HCT116 (cell line): ENCODE results near the gene EVI5L. TPM values are rescaled to one million over a fixed set of nuclear protein-coding genes. Genes with fewer than 3 reads are reported as not detected.

ENCODE experiments used
- ATAC-seq: fragments of 200-7000 bp; cut with Tn5 transposase; 2 replicates; pipeline ENCODE4 v1.9.1; 2020; ENCODE audit warnings: mild to moderate bottlenecking, moderate library complexity
- BruUV-seq: library from RNA; stranded (reverse); fragments of 400-500 nt; replicated peaks from 2 replicates; lab custom pipeline; 2021; lab: Mats Ljungman, UMichigan
- CTCF ChIA-PET: fragments of 300-600 bp; sonication (Branson Sonifier 250); formaldehyde crosslinking; loops from one replicate; lab custom pipeline; 2021; ENCODE audit warnings: antibody characterized with exemption; lab: Charles Lee
- POLR2A ChIA-PET: fragments of 300-600, 350-600 bp; sonication (Branson Sonifier 250); formaldehyde crosslinking; loops from one replicate; lab custom pipeline; 2021; ENCODE audit warnings: antibody characterized with exemption; lab: Charles Lee
- RAD21 ChIA-PET, 2 experiments: fragments of 300-600 bp; sonication (Branson Sonifier 250); formaldehyde crosslinking; loops; one replicate each; lab custom pipeline; 2023; ENCODE audit warnings: low total read pairs in 2 of 2; ENCODE audit not compliant: uncharacterized antibody in 2 of 2, unreplicated experiment in 2 of 2, low non-redundant PET in 1 of 2; lab: Charles Lee
- DNase-seq: peaks from one replicate; pipeline ENCODE4 v3.0.0-alpha.2; 2010; ENCODE audit warnings: low read depth, low spot score
- H2AFZ ChIP-seq: fragments of 200-600 bp; shearing (Covaris generic), sonication (generic); 2 replicates; pipeline ENCODE4 v1.6.1; 2017; ENCODE audit warnings: low read depth, mixed run types, mixed read lengths, antibody characterized with exemption, low read length; ENCODE audit not compliant: poor library complexity, severe bottlenecking
- H3K27ac ChIP-seq: 2 replicates; pipeline ENCODE4 v1.5.1; 2012; ENCODE audit warnings: low read depth, low read length
- H3K27me3 ChIP-seq: fragments of 200-600 bp; sonication (generic); 2 replicates; pipeline ENCODE4 v1.6.1; 2016; ENCODE audit warnings: mixed run types, low read length, mixed read lengths; ENCODE audit not compliant: insufficient read depth
- H3K36me3 ChIP-seq, 2 experiments: fragments of 200-500 bp in 1 of 2; fragments of 200-600 bp in 1 of 2; sonication (Bioruptor generic) in 1 of 2; sonication (generic) in 1 of 2; 2 replicates each; pipeline versions ENCODE4 v1.5.1 to v1.6.1; 2014 to 2016; ENCODE audit warnings: low read length in 2 of 2, inconsistent platforms in 1 of 2, mixed read lengths in 1 of 2, mixed run types in 1 of 2; ENCODE audit not compliant: insufficient read depth in 2 of 2, control insufficient read depth in 1 of 2
- H3K4me1 ChIP-seq, 2 experiments: fragments of 200-600 bp in 1 of 2; sonication (generic) in 1 of 2; 2 replicates each; pipeline versions ENCODE4 v1.5.1 to v1.6.1; 2012 to 2017; ENCODE audit warnings: low read length in 2 of 2, inconsistent platforms in 1 of 2, mild to moderate bottlenecking in 1 of 2, mixed read lengths in 1 of 2, mixed run types in 1 of 2, moderate library complexity in 1 of 2; ENCODE audit not compliant: insufficient read depth in 2 of 2, control insufficient read depth in 1 of 2
- H3K4me2 ChIP-seq: fragments of 200-600 bp; sonication (generic); 2 replicates; pipeline ENCODE4 v1.6.1; 2017; ENCODE audit warnings: mixed run types, low read length, mixed read lengths
- H3K4me3 ChIP-seq, 2 experiments: fragments of 200-600 bp in 1 of 2; sonication (generic) in 1 of 2; replicated peaks in 1 of 2; 2 replicates each; pipeline ENCODE4 v1.5.1; 2011 to 2016; ENCODE audit warnings: low read length in 2 of 2, control low read depth in 1 of 2, low read depth in 1 of 2, mild to moderate bottlenecking in 1 of 2, mixed read lengths in 1 of 2, mixed run types in 1 of 2
- H3K79me2 ChIP-seq: fragments of 200-600 bp; sonication (generic); 2 replicates; pipeline ENCODE4 v1.6.1; 2017; ENCODE audit warnings: mild to moderate bottlenecking, mixed run types, low read length, moderate library complexity, mixed read lengths; ENCODE audit not compliant: insufficient read depth
- H3K9ac ChIP-seq: fragments of 200-600 bp; sonication (generic); 2 replicates; pipeline ENCODE4 v1.6.1; 2016; ENCODE audit warnings: low read length, mixed read lengths
- H3K9me2 ChIP-seq: fragments of 200-600 bp; sonication (generic), shearing (Covaris generic); 2 replicates; pipeline ENCODE4 v1.6.1; 2017; ENCODE audit warnings: mixed run types, mild to moderate bottlenecking, moderate library complexity; ENCODE audit not compliant: insufficient read depth
- H3K9me3 ChIP-seq, 2 experiments: fragments of 200-500 bp in 1 of 2; fragments of 200-600 bp in 1 of 2; sonication (Bioruptor generic) in 1 of 2; sonication (generic) in 1 of 2; 2 replicates each; pipeline ENCODE4 v1.6.1; 2014 to 2017; ENCODE audit warnings: low read length in 2 of 2, mixed read lengths in 2 of 2, inconsistent platforms in 1 of 2, low read depth in 1 of 2, mild to moderate bottlenecking in 1 of 2, mixed run types in 1 of 2, moderate library complexity in 1 of 2; ENCODE audit not compliant: control insufficient read depth in 1 of 2, insufficient read depth in 1 of 2
- H4K20me1 ChIP-seq: fragments of 200-600 bp; sonication (generic), shearing (Covaris generic); 2 replicates; pipeline ENCODE4 v1.6.1; 2017; ENCODE audit warnings: mixed run types, mild to moderate bottlenecking, moderate library complexity; ENCODE audit not compliant: insufficient read depth
- CBX3 ChIP-seq: IDR thresholded peaks from 2 replicates; pipeline ENCODE4 v1.6.1; 2012; ENCODE audit warnings: low read depth
- CEBPB ChIP-seq: IDR thresholded peaks from 2 replicates; pipeline ENCODE4 v1.6.1; 2012; ENCODE audit warnings: low read depth
- EGR1 ChIP-seq: IDR thresholded peaks from 2 replicates; pipeline ENCODE4 v1.6.1; 2012; ENCODE audit warnings: low read depth
- EZH2 ChIP-seq: fragments of 200-600 bp; sonication (generic); IDR thresholded peaks from 2 replicates; pipeline ENCODE4 v1.6.1; 2017; ENCODE audit warnings: antibody characterized with exemption, mixed run types
- EZH2phosphoT487 ChIP-seq: fragments of 200-600 bp; IDR thresholded peaks from 2 replicates; pipeline ENCODE4 v1.6.1; 2018; ENCODE audit warnings: antibody characterized with exemption, borderline replicate concordance
- FOSL1 ChIP-seq: IDR thresholded peaks from 2 replicates; pipeline ENCODE4 v1.6.1; 2012; ENCODE audit warnings: low read depth
- JUND ChIP-seq: IDR thresholded peaks from 2 replicates; pipeline ENCODE4 v1.6.1; 2012
- RAD21 ChIP-seq: IDR thresholded peaks from 2 replicates; pipeline ENCODE4 v1.6.1; 2012; ENCODE audit warnings: low read depth, mild to moderate bottlenecking
- REST ChIP-seq: IDR thresholded peaks from 2 replicates; pipeline ENCODE4 v1.6.1; 2012; ENCODE audit warnings: low read depth
- SIN3A ChIP-seq: IDR thresholded peaks from 2 replicates; pipeline ENCODE4 v1.6.1; 2012; ENCODE audit warnings: low read depth
- SRF ChIP-seq: IDR thresholded peaks from 2 replicates; pipeline ENCODE4 v1.6.1; 2012; ENCODE audit warnings: low read depth
- ZBTB33 ChIP-seq: IDR thresholded peaks from 2 replicates; pipeline ENCODE4 v1.6.1; 2011; ENCODE audit warnings: mild to moderate bottlenecking, low read length, moderate library complexity; ENCODE audit not compliant: insufficient replicate concordance; ENCODE audit errors: extremely low read depth
- ZNF274 ChIP-seq: fragments of 200-500 bp; sonication (Bioruptor generic); IDR thresholded peaks from 2 replicates; pipeline ENCODE4 v1.6.1; 2014; ENCODE audit warnings: mild to moderate bottlenecking, low read depth, low read length, inconsistent platforms
- intact Hi-C: fragments of 100-400 bp; cut with micrococcal nuclease; formaldehyde crosslinking; loops from 2 replicates; pipeline ENCODE4 v1.10.0; 2022
- total RNA-seq: library from RNA; stranded (reverse); gene quantifications from one replicate; pipeline ENCODE4 v1.2.1, GENCODE V29; 2021; ENCODE audit not compliant: unreplicated experiment
- TF ChIP-seq, protein P1 (sequence below), 3 experiments: fragments of 200-600 bp in 1 of 3; sonication (generic) in 1 of 3; IDR thresholded peaks in 2 of 3; conservative IDR thresholded peaks in 1 of 3; 2 replicates each; pipeline ENCODE4 v1.5.1; 2012 to 2017; ENCODE audit warnings: low read depth in 2 of 3, low read length in 2 of 3, antibody characterized with exemption in 1 of 3, borderline replicate concordance in 1 of 3, control low read depth in 1 of 3, mild to moderate bottlenecking in 1 of 3, mixed read lengths in 1 of 3, mixed run types in 1 of 3, moderate library complexity in 1 of 3; ENCODE audit not compliant: insufficient read depth in 1 of 3
- TF ChIP-seq, protein P2 (sequence below): IDR thresholded peaks from 2 replicates; pipeline ENCODE4 v1.6.1; 2012

The EVI5L gene
- total RNA-seq, 1 experiment from 2014 or later = 15.0 TPM

DNA sequence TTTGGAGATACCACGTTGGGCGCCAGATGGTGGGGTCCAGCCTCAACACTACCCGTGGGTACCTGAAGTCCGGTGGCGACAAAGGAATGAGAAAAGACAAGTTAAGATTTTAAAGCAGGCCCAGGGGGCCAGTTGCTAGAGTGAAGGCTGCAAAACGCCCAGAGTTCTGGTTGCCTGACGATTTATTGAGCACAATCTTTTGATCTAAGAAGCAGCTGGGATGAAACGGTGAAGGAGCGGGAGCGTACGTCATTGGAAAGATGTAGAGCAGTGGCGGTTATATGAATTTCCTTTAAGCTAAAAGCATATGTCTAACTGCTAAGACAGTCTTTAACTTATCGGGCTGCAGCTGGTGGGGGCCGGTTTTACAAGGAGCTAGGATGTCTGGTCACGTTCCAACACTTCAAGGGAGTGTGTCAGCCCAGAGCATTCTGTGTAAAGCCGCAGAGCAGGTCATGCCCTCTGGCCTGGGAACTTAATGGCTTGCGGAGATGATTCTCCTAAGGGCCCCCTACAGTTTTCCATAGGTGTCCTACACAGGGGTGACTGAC, 28.9 kb upstream of the EVI5L start:
- H3K9me2 ChIP-seq = no peaks in the 10 kb centered on the region
- BruUV-seq = no TSS peak
- TF ChIP-seq EZH2 = no peak
- TF ChIP-seq CBX3 = no peak
- no peak for TF ChIP-seq EGR1
- no peak for TF ChIP-seq JUND
- no peak for TF ChIP-seq EZH2phosphoT487
- no peak for TF ChIP-seq SIN3A
- TF ChIP-seq, protein P1, sequence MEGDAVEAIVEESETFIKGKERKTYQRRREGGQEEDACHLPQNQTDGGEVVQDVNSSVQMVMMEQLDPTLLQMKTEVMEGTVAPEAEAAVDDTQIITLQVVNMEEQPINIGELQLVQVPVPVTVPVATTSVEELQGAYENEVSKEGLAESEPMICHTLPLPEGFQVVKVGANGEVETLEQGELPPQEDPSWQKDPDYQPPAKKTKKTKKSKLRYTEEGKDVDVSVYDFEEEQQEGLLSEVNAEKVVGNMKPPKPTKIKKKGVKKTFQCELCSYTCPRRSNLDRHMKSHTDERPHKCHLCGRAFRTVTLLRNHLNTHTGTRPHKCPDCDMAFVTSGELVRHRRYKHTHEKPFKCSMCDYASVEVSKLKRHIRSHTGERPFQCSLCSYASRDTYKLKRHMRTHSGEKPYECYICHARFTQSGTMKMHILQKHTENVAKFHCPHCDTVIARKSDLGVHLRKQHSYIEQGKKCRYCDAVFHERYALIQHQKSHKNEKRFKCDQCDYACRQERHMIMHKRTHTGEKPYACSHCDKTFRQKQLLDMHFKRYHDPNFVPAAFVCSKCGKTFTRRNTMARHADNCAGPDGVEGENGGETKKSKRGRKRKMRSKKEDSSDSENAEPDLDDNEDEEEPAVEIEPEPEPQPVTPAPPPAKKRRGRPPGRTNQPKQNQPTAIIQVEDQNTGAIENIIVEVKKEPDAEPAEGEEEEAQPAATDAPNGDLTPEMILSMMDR (IDR thresholded peaks at IDR 0.05 in 2 of 3, conservative IDR thresholded peaks at IDR 0.05 in 1 of 3; ENCODE audit: borderline replicate concordance in 1 of 3, insufficient read depth in 1 of 3, low read depth in 2 of 3, low read length in 2 of 3) = no peak
- TF ChIP-seq RAD21 = no peak
- TF ChIP-seq REST = no peak
- TF ChIP-seq CEBPB = no peak
- no peak for TF ChIP-seq FOSL1
- no peak for TF ChIP-seq ZBTB33
- TF ChIP-seq SRF = no peak
- no peak for TF ChIP-seq ZNF274
- TF ChIP-seq, protein P2, sequence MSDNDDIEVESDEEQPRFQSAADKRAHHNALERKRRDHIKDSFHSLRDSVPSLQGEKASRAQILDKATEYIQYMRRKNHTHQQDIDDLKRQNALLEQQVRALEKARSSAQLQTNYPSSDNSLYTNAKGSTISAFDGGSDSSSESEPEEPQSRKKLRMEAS = no peak
- H3K9ac ChIP-seq = no peak overlapping the region
- no peak overlapping the region for H2AFZ ChIP-seq
- H4K20me1 ChIP-seq = no peaks in the 10 kb centered on the region
- POLR2A ChIA-PET = interaction anchor here (0.7 kb wide), 1 partner anchor 233 kb away, joined by 3 read pairs; no protein-coding TSS in a partner anchor
- no peak overlapping the region for H3K27ac ChIP-seq
- H3K36me3 ChIP-seq = no peaks in the 10 kb centered on the region
- H3K4me2 ChIP-seq = no peak overlapping the region
- ATAC-seq = no peak
- H3K9me3 ChIP-seq = peaks cover 3 to 5% of the 10 kb centered on the region in 2 experiments; a peak in 1 of 4 replicates
- RAD21 ChIA-PET = no interaction called here
- no peaks in the 10 kb centered on the region for H3K79me2 ChIP-seq
- intact Hi-C loops = loop anchor here (10.0 kb wide), 1 partner anchor 416 kb away; no protein-coding TSS in a partner anchor
- CTCF ChIA-PET = interaction anchor here (1.0 to 4.4 kb wide), 5 partner anchors 68 to 446 kb away, joined by 3 to 88 read pairs (median 23); partner anchors contain the start of genes SNAPC2 and TRAPPC5
- H3K4me3 ChIP-seq = no peak overlapping the region
- DNase-seq = no peak
- peaks cover 11 to 22% of the 10 kb centered on the region in 2 experiments; a peak in 3 of 4 replicates for H3K4me1 ChIP-seq
- H3K27me3 ChIP-seq = no peaks in the 10 kb centered on the region
